Subcutaneous abdominal adipose tissue (tissue), 5 donors: ENCODE data around the gene ADAMTS2.

ENCODE experiments used
- H3K27ac ChIP-seq: one replicate; pipeline ENCODE4 v1.7.0; 2013; ENCODE audit warnings: low read depth, mild to moderate bottlenecking, inconsistent platforms, low read length, moderate library complexity
- H3K27me3 ChIP-seq, 5 donors: one replicate each; pipeline ENCODE4 v1.7.0; 2013; ENCODE audit warnings: low read length in 5 of 5, inconsistent platforms in 1 of 5; ENCODE audit not compliant: control insufficient read depth in 5 of 5, insufficient read depth in 4 of 5
- H3K36me3 ChIP-seq, 5 donors: one replicate each; pipeline ENCODE4 v1.7.0; 2013; ENCODE audit warnings: low read length in 5 of 5; ENCODE audit not compliant: control insufficient read depth in 5 of 5, insufficient read depth in 5 of 5
- H3K4me1 ChIP-seq, 5 donors: one replicate each; pipeline ENCODE4 v1.7.0; 2013; ENCODE audit warnings: low read length in 5 of 5, mild to moderate bottlenecking in 3 of 5, moderate library complexity in 1 of 5; ENCODE audit not compliant: control insufficient read depth in 5 of 5, insufficient read depth in 5 of 5
- H3K4me3 ChIP-seq, 5 donors: one replicate each; pipeline ENCODE4 v1.7.0; 2013; ENCODE audit warnings: low read length in 5 of 5, low read depth in 1 of 5
- H3K9ac ChIP-seq, 5 donors: one replicate each; pipeline ENCODE4 v1.7.0; 2013; ENCODE audit warnings: low read length in 5 of 5, mild to moderate bottlenecking in 4 of 5, moderate library complexity in 3 of 5
- H3K9me3 ChIP-seq, 5 donors: one replicate each; pipeline ENCODE4 v1.7.0; 2013; ENCODE audit warnings: low read length in 5 of 5; ENCODE audit not compliant: control insufficient read depth in 5 of 5
- donor health status: healthy.
- donor health status: healthy.
- donor health status: healthy.
- donor health status: healthy.
- donor health status: healthy.

Gene ADAMTS2

GRCh38 chr5:179345183-179345432, 153 bp downstream of the ADAMTS2 start:
- peaks cover 0 to 16% (median 3%) of the 10 kb centered on the region in 5 donors for H3K27me3 ChIP-seq

GRCh38 chr5:179344431-179345182, 654 bp downstream of the ADAMTS2 start:
- Histone ChIP-seq H3K27ac (peak overlapping the region; percentile 69), H3K36me3 (peaks cover 0 to 10% (median 5%) of the 10 kb centered on the region in 5 donors), H3K4me3 (peak overlapping the region in 4 of 5 donors; percentile 70 to 87 (median 76)), H3K4me1 (peaks cover 7 to 47% (median 34%) of the 10 kb centered on the region in 5 donors), H3K27me3 (peaks cover 0 to 16% (median 3%) of the 10 kb centered on the region in 5 donors), H3K9ac (peak overlapping the region in 4 of 5 donors; percentile 13 to 87 (median 75)), H3K9me3 (no peaks in the 10 kb centered on the region)

More at GRCh38 chr5:179345183-179345432, 153 bp downstream of the ADAMTS2 start:
- Histone ChIP-seq H3K36me3 (peaks cover 0 to 6% (median 2%) of the 10 kb centered on the region in 5 donors), H3K4me1 (peaks cover 7 to 45% (median 34%) of the 10 kb centered on the region in 5 donors), H3K4me3 (peak overlapping the region in 3 of 5 donors; percentile 26 to 80 (median 70)), H3K9ac (no peak overlapping the region), H3K27ac (no peak overlapping the region), H3K9me3 (no peaks in the 10 kb centered on the region)

- Histone ChIP-seq H3K4me3 (peak overlapping the region; percentile 70 to 87 (median 74)), H3K4me1 (peaks cover 7 to 54% (median 34%) of the 10 kb centered on the region in 5 donors), H3K27me3 (peaks cover 0 to 13% (median 3%) of the 10 kb centered on the region in 5 donors), H3K36me3 (peaks cover 0 to 12% (median 7%) of the 10 kb centered on the region in 5 donors), H3K27ac (peak overlapping the region; percentile 69), H3K9ac (peak overlapping the region in 4 of 5 donors; percentile 13 to 87 (median 75)), H3K9me3 (no peaks in the 10 kb centered on the region)
Observed at GRCh38 chr5:179343719-179344430, 1.4 kb downstream of the ADAMTS2 start.

- Histone ChIP-seq H3K4me1 (peaks cover 7 to 61% (median 34%) of the 10 kb centered on the region in 5 donors), H3K9me3 (no peaks in the 10 kb centered on the region), H3K9ac (peak overlapping the region in 3 of 5 donors; percentile 31 to 87 (median 48)), H3K27ac (no peak overlapping the region), H3K27me3 (peaks cover 0 to 13% (median 3%) of the 10 kb centered on the region in 5 donors), H3K36me3 (peaks cover 0 to 12% (median 8%) of the 10 kb centered on the region in 5 donors), H3K4me3 (peak overlapping the region; percentile 70 to 87 (median 74))
Observed at GRCh38 chr5:179343021-179343718, 2.1 kb downstream of the ADAMTS2 start.

- Histone ChIP-seq H3K4me3 (peak overlapping the region; percentile 70 to 87 (median 74)), H3K9ac (peak overlapping the region in 2 of 5 donors; percentile 30 to 39), H3K9me3 (no peaks in the 10 kb centered on the region), H3K27me3 (peaks cover 0 to 13% (median 3%) of the 10 kb centered on the region in 5 donors), H3K27ac (no peak overlapping the region), H3K36me3 (peaks cover 0 to 16% (median 9%) of the 10 kb centered on the region in 5 donors), H3K4me1 (peaks cover 7 to 67% (median 34%) of the 10 kb centered on the region in 5 donors)
Observed at GRCh38 chr5:179342577-179342976, 2.7 kb downstream of the ADAMTS2 start.

GRCh38 chr5:179340465-179340864, 4.8 kb downstream of the ADAMTS2 start:
- Histone ChIP-seq H3K4me3 (no peak overlapping the region), H3K27me3 (peaks cover 0 to 11% (median 0%) of the 10 kb centered on the region in 5 donors), H3K4me1 (peaks cover 7 to 79% (median 42%) of the 10 kb centered on the region in 5 donors), H3K27ac (no peak overlapping the region), H3K9me3 (no peaks in the 10 kb centered on the region), H3K9ac (no peak overlapping the region), H3K36me3 (peaks cover 0 to 16% (median 11%) of the 10 kb centered on the region in 5 donors)

- Histone ChIP-seq H3K9me3 (no peaks in the 10 kb centered on the region), H3K4me1 (peaks cover 7 to 84% (median 45%) of the 10 kb centered on the region in 5 donors), H3K27me3 (peaks cover 0 to 11% (median 0%) of the 10 kb centered on the region in 5 donors), H3K9ac (no peak overlapping the region), H3K4me3 (no peak overlapping the region), H3K36me3 (peaks cover 0 to 16% (median 11%) of the 10 kb centered on the region in 5 donors), H3K27ac (no peak overlapping the region)
Observed at GRCh38 chr5:179339996-179340395, 5.3 kb downstream of the ADAMTS2 start.

- no peak overlapping the region for H3K27ac ChIP-seq
- peaks cover 0 to 11% (median 0%) of the 10 kb centered on the region in 5 donors for H3K27me3 ChIP-seq
- no peaks in the 10 kb centered on the region for H3K9me3 ChIP-seq
- H3K36me3 ChIP-seq, result peaks cover 0 to 16% (median 11%) of the 10 kb centered on the region in 5 donors
- no peak overlapping the region for H3K9ac ChIP-seq
- H3K4me1 ChIP-seq, result peaks cover 7 to 88% (median 50%) of the 10 kb centered on the region in 5 donors
- H3K4me3 ChIP-seq, result no peak overlapping the region
Observed at GRCh38 chr5:179339081-179339480, 6.2 kb downstream of the ADAMTS2 start.

- H3K4me3 ChIP-seq, result no peak overlapping the region
- no peak overlapping the region for H3K27ac ChIP-seq
- H3K27me3 ChIP-seq, result peaks cover 0 to 5% (median 0%) of the 10 kb centered on the region in 5 donors
- peaks cover 0 to 19% (median 11%) of the 10 kb centered on the region in 5 donors for H3K36me3 ChIP-seq
- H3K9me3 ChIP-seq, result no peaks in the 10 kb centered on the region
- no peak overlapping the region for H3K9ac ChIP-seq
- H3K4me1 ChIP-seq, result peaks cover 2 to 79% (median 40%) of the 10 kb centered on the region in 5 donors
Observed at GRCh38 chr5:179337796-179338676, 7.2 kb downstream of the ADAMTS2 start.
